Caco-2 (cell line): ENCODE measurements around the gene GARRE1. TPM values are rescaled to one million over a fixed set of nuclear protein-coding genes. Genes with fewer than 3 reads are reported as not detected.

Experiments
- BruUV-seq: library from RNA; stranded (reverse); fragments of 400-500 nt; replicated peaks from 2 replicates; lab custom pipeline; 2021; lab: Mats Ljungman, UMichigan
- CTCF ChIA-PET: fragments of 300-600 bp; sonication (Branson Sonifier 250); formaldehyde crosslinking; loops from one replicate; lab custom pipeline; 2022; ENCODE audit warnings: antibody characterized with exemption; lab: Charles Lee
- POLR2A ChIA-PET: fragments of 300-600 bp; sonication (Branson Sonifier 250); formaldehyde crosslinking; loops from one replicate; lab custom pipeline; 2022; ENCODE audit warnings: antibody characterized with exemption; lab: Charles Lee
- DNase-seq, 2 experiments: peaks; one replicate each; pipeline versions ENCODE4 v3.0.0 to v3.0.0-alpha.2; 2020 to 2022
- H3K27me3 ChIP-seq: replicated peaks from 2 replicates; pipeline ENCODE4 v1.6.0; 2011; ENCODE audit warnings: low read length; ENCODE audit not compliant: control insufficient read depth, insufficient read depth
- H3K36me3 ChIP-seq: 2 replicates; pipeline ENCODE4 v1.5.1; 2011; ENCODE audit warnings: low read length; ENCODE audit not compliant: control insufficient read depth, insufficient read depth
- H3K4me1 ChIP-seq: fragments of 250-450 bp; sonication (Bioruptor Pico); 2 replicates; pipeline ENCODE4 v1.5.1; 2020; ENCODE audit warnings: mild to moderate bottlenecking
- H3K4me3 ChIP-seq: 2 replicates; pipeline ENCODE4 v1.5.1; 2011; ENCODE audit warnings: low read depth, mild to moderate bottlenecking, control low read depth, low read length
- H3K9me3 ChIP-seq: fragments of 250-450 bp; sonication (Bioruptor Pico); 2 replicates; pipeline ENCODE4 v1.5.1; 2020; ENCODE audit warnings: mild to moderate bottlenecking, moderate library complexity
- H3K27ac Mint-ChIP-seq: one replicate; pipeline ENCODE4 v1.8.0; 2022; ENCODE audit warnings: mixed read lengths; ENCODE audit not compliant: unreplicated experiment
- H3K27me3 Mint-ChIP-seq: one replicate; pipeline ENCODE4 v1.8.0; 2022; ENCODE audit warnings: mixed read lengths; ENCODE audit not compliant: insufficient read depth, unreplicated experiment
- H3K36me3 Mint-ChIP-seq: one replicate; pipeline ENCODE4 v1.8.0; 2022; ENCODE audit warnings: mild to moderate bottlenecking, mixed read lengths; ENCODE audit not compliant: insufficient read depth, unreplicated experiment
- H3K4me1 Mint-ChIP-seq: one replicate; pipeline ENCODE4 v1.8.0; 2022; ENCODE audit warnings: low read depth, mixed read lengths; ENCODE audit not compliant: unreplicated experiment
- H3K4me3 Mint-ChIP-seq: one replicate; pipeline ENCODE4 v1.8.0; 2022; ENCODE audit warnings: mild to moderate bottlenecking, moderate library complexity, mixed read lengths; ENCODE audit not compliant: unreplicated experiment
- H3K9me3 Mint-ChIP-seq: one replicate; pipeline ENCODE4 v1.8.0; 2022; ENCODE audit warnings: mixed read lengths; ENCODE audit not compliant: unreplicated experiment
- intact Hi-C: fragments of 100-400 bp; cut with micrococcal nuclease; formaldehyde crosslinking; loops from one replicate; pipeline ENCODE4 v1.10.0; 2022; ENCODE audit not compliant: unreplicated experiment
- total RNA-seq: library from RNA; stranded (reverse); gene quantifications from 2 replicates; pipeline ENCODE4 v1.2.3, GENCODE V29; 2022
- TF ChIP-seq, protein P1 (sequence below), 2 experiments: fragments of 200-600 bp in 1 of 2; IDR thresholded peaks; 1 replicate in 1 of 2; 2 replicates in 1 of 2; pipeline versions ENCODE4 v1.5.1 to v1.8.0; 2011 to 2022; ENCODE audit warnings: antibody characterized with exemption in 1 of 2, control low read depth in 1 of 2, inconsistent platforms in 1 of 2, low read depth in 1 of 2, low read length in 1 of 2, mild to moderate bottlenecking in 1 of 2, moderate library complexity in 1 of 2; ENCODE audit not compliant: insufficient read depth in 1 of 2, severe bottlenecking in 1 of 2, unreplicated experiment in 1 of 2

The GARRE1 gene
- total RNA-seq, 1 experiment from 2014 or later: 20.2 TPM

DNA sequence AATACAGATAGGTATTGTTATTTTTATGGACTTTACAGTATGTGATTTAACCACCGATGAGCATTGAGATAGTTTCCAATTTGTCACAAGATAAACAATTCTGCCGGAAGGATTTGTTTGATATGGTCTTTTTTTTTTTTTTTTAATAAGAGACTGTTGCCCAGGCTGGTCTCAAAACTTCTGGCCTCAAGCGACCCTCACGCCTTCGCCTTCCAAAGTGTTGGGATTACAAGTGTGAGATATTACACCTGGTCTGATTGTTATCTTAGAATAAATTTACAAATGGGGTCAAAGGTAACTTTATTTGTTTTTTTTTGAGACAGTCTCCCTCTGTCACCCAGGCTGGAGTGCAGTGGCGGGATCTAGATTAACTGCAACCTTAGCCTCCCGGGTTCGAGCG is 1.2 kb downstream of the GARRE1 start:
- Histone ChIP-seq H3K9me3 (no peaks in the 10 kb centered on the region), H3K36me3 (no peaks in the 10 kb centered on the region), H3K4me3 (peak overlapping the region; percentile 80), H3K4me1 (peaks cover 34% of the 10 kb centered on the region), H3K27me3 (no peaks in the 10 kb centered on the region)
- ChIA-PET POLR2A (no interaction called here), CTCF (no interaction called here)
- peaks cover 17% of the 10 kb centered on the region for H3K4me1 Mint-ChIP-seq
- H3K9me3 Mint-ChIP-seq: no peaks in the 10 kb centered on the region
- no peak overlapping the region for H3K27ac Mint-ChIP-seq
- BruUV-seq: TSS peak; percentile 62
- H3K4me3 Mint-ChIP-seq: peak overlapping the region; percentile 83
- H3K27me3 Mint-ChIP-seq: no peaks in the 10 kb centered on the region
- DNase-seq: no peak
- intact Hi-C loops: loop anchor here (5.0 kb wide), 1 partner anchor 82 kb away; no protein-coding TSS in a partner anchor
- TF ChIP-seq, protein P1, sequence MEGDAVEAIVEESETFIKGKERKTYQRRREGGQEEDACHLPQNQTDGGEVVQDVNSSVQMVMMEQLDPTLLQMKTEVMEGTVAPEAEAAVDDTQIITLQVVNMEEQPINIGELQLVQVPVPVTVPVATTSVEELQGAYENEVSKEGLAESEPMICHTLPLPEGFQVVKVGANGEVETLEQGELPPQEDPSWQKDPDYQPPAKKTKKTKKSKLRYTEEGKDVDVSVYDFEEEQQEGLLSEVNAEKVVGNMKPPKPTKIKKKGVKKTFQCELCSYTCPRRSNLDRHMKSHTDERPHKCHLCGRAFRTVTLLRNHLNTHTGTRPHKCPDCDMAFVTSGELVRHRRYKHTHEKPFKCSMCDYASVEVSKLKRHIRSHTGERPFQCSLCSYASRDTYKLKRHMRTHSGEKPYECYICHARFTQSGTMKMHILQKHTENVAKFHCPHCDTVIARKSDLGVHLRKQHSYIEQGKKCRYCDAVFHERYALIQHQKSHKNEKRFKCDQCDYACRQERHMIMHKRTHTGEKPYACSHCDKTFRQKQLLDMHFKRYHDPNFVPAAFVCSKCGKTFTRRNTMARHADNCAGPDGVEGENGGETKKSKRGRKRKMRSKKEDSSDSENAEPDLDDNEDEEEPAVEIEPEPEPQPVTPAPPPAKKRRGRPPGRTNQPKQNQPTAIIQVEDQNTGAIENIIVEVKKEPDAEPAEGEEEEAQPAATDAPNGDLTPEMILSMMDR (IDR thresholded peaks at IDR 0.05; ENCODE audit: insufficient read depth in 1 of 2, low read depth in 1 of 2, low read length in 1 of 2, severe bottlenecking in 1 of 2, unreplicated experiment in 1 of 2): no peak
- peaks cover 24% of the 10 kb centered on the region for H3K36me3 Mint-ChIP-seq

- no peaks in the 10 kb centered on the region for H3K36me3 ChIP-seq
- Mint-ChIP-seq H3K4me1 (peaks cover 30% of the 10 kb centered on the region), H3K27me3 (no peaks in the 10 kb centered on the region), H3K27ac (no peak overlapping the region), H3K36me3 (peaks cover 21% of the 10 kb centered on the region), H3K9me3 (no peaks in the 10 kb centered on the region), H3K4me3 (no peak overlapping the region)
- no peak for DNase-seq
- H3K9me3 ChIP-seq: no peaks in the 10 kb centered on the region
- POLR2A ChIA-PET: no interaction called here
- BruUV-seq: TSS peak; percentile 16
- H3K4me1 ChIP-seq: peaks cover 48% of the 10 kb centered on the region
- no peak overlapping the region for H3K4me3 ChIP-seq
- intact Hi-C loops: loop anchor here (5.0 kb wide), 1 partner anchor 80 kb away; no protein-coding TSS in a partner anchor
- CTCF ChIA-PET: no interaction called here
- TF ChIP-seq, protein P1 (IDR thresholded peaks at IDR 0.05; ENCODE audit: insufficient read depth in 1 of 2, low read depth in 1 of 2, low read length in 1 of 2, severe bottlenecking in 1 of 2, unreplicated experiment in 1 of 2): no peak
- no peaks in the 10 kb centered on the region for H3K27me3 ChIP-seq
These were observed 2.6 kb downstream of the GARRE1 start for GRCh38 chr19:34256835-34257558.

- H3K4me1 Mint-ChIP-seq: peaks cover 30% of the 10 kb centered on the region
- POLR2A ChIA-PET: no interaction called here
- H3K27ac Mint-ChIP-seq: no peak overlapping the region
- no peak for DNase-seq
- CTCF ChIA-PET: no interaction called here
- no peak overlapping the region for H3K4me3 Mint-ChIP-seq
- peaks cover 21% of the 10 kb centered on the region for H3K36me3 Mint-ChIP-seq
- Histone ChIP-seq H3K4me3 (no peak overlapping the region), H3K27me3 (no peaks in the 10 kb centered on the region), H3K36me3 (no peaks in the 10 kb centered on the region), H3K9me3 (no peaks in the 10 kb centered on the region), H3K4me1 (peaks cover 54% of the 10 kb centered on the region)
- no peaks in the 10 kb centered on the region for H3K27me3 Mint-ChIP-seq
- no TSS peak for BruUV-seq
- TF ChIP-seq, protein P1 (IDR thresholded peaks at IDR 0.05; ENCODE audit: insufficient read depth in 1 of 2, low read depth in 1 of 2, low read length in 1 of 2, severe bottlenecking in 1 of 2, unreplicated experiment in 1 of 2): no peak
- intact Hi-C loops: loop anchor here (5.0 kb wide), 1 partner anchor 80 kb away; no protein-coding TSS in a partner anchor
- H3K9me3 Mint-ChIP-seq: no peaks in the 10 kb centered on the region
These were observed 3.2 kb downstream of the GARRE1 start for GRCh38 chr19:34257559-34257924.
